Urinary bladder (tissue), 4 donors: Measurements from ENCODE around the gene C2CD3. TPM values are rescaled to one million over a fixed set of nuclear protein-coding genes. Genes with fewer than 3 reads are reported as not detected.

ENCODE experiments used
- DNase-seq: peaks from one replicate; pipeline ENCODE4 v3.0.0-alpha.2; 2015; ENCODE audit errors: extremely low spot score
- H3K27ac ChIP-seq: one replicate; pipeline ENCODE4 v1.5.1; 2013; ENCODE audit warnings: low read depth, mild to moderate bottlenecking, moderate library complexity
- H3K36me3 ChIP-seq: one replicate; pipeline ENCODE4 v1.6.1; 2013; ENCODE audit warnings: mild to moderate bottlenecking, moderate library complexity; ENCODE audit not compliant: insufficient read depth
- H3K4me1 ChIP-seq: one replicate; pipeline ENCODE4 v1.6.1; 2013; ENCODE audit warnings: mild to moderate bottlenecking, moderate library complexity; ENCODE audit not compliant: insufficient read depth
- H3K4me3 ChIP-seq: one replicate; pipeline ENCODE4 v1.5.1; 2013; ENCODE audit warnings: low read depth, low read length
- WGBS: extraction: QIAGEN DNeasy Blood & Tissue Kit; methylation state at CpG from one replicate; pipeline ENCODE4 v1.1.7; 2013; 5-methylcytosine and 5-hydroxymethylcytosine counted together
- polyA plus RNA-seq: library from polyadenylated mRNA; stranded (reverse); fragments of 200-250 nt; gene quantifications from one replicate; pipeline ENCODE4 v1.2.3, GENCODE V29; 2013
- total RNA-seq: library from RNA; depleted of rRNA; stranded (reverse); fragments of >200 nt; gene quantifications from one replicate; pipeline ENCODE4 v1.2.3, GENCODE V29; 2014
- donor health status: healthy with polysubstance abuse.
- donor health status: healthy.

Gene C2CD3
- total and polyA plus RNA-seq, 2 donors = 9.8 to 19.5 TPM

GRCh38 chr11:74010306-74011300, 160.2 kb downstream of the C2CD3 start:
- WGBS = 87% methylated on average over 9 of the region's 9 CpGs
- H3K4me3 ChIP-seq = no peak overlapping the region
- no peak overlapping the region for H3K27ac ChIP-seq
- peaks cover 2% of the 10 kb centered on the region for H3K36me3 ChIP-seq
- no peaks in the 10 kb centered on the region for H3K4me1 ChIP-seq
- DNase-seq = no peak

- DNase-seq = no peak
- H3K4me1 ChIP-seq = no peaks in the 10 kb centered on the region
Measured at GRCh38 chr11:74009675-74010305, 161.0 kb downstream of the C2CD3 start.

GRCh38 chr11:74009230-74009547, 161.6 kb downstream of the C2CD3 start:
- H3K36me3 ChIP-seq = peaks cover 2% of the 10 kb centered on the region
- H3K27ac ChIP-seq = no peak overlapping the region
- no peaks in the 10 kb centered on the region for H3K4me1 ChIP-seq
- 93% methylated on average over 3 of the region's 3 CpGs for WGBS
- DNase-seq = no peak
- no peak overlapping the region for H3K4me3 ChIP-seq

More at GRCh38 chr11:74009675-74010305, 161.0 kb downstream of the C2CD3 start:
- WGBS = 88% methylated on average over 5 of the region's 5 CpGs
- Histone ChIP-seq H3K27ac (no peak overlapping the region), H3K36me3 (peaks cover 2% of the 10 kb centered on the region), H3K4me3 (no peak overlapping the region)

- 69% methylated on average over 9 of the region's 9 CpGs for WGBS
- peaks cover 2% of the 10 kb centered on the region for H3K36me3 ChIP-seq
- H3K4me3 ChIP-seq = no peak within 1 kb of the TSS
- H3K27ac ChIP-seq = no peak within 1 kb of the TSS
- no peaks in the 10 kb centered on the region for H3K4me1 ChIP-seq
- DNase-seq = no peak
Measured at GRCh38 chr11:74008373-74009229, 162.2 kb downstream of the C2CD3 start, which contains the start of gene UCP3. Gene UCP3 (minus strand): TSS chr11:74009085. CDS start chr11:74007042, 2,043 bp downstream.

- no peak overlapping the region for H3K4me3 ChIP-seq
- H3K27ac ChIP-seq = no peak overlapping the region
- H3K36me3 ChIP-seq = peaks cover 2% of the 10 kb centered on the region
- WGBS = 69% methylated on average over 6 of the region's 6 CpGs
- DNase-seq = no peak
- H3K4me1 ChIP-seq = no peaks in the 10 kb centered on the region
Measured at GRCh38 chr11:74007691-74008372, 163.0 kb downstream of the C2CD3 start.

GRCh38 chr11:74006743-74007304, 164.0 kb downstream of the C2CD3 start:
- H3K4me3 ChIP-seq = no peak overlapping the region
- DNase-seq = no peak
- no peak overlapping the region for H3K27ac ChIP-seq
- no peaks in the 10 kb centered on the region for H3K4me1 ChIP-seq
- no peaks in the 10 kb centered on the region for H3K36me3 ChIP-seq
- 86% methylated on average over 7 of the region's 7 CpGs for WGBS

- Histone ChIP-seq H3K4me3 (no peak overlapping the region), H3K27ac (no peak overlapping the region), H3K4me1 (no peaks in the 10 kb centered on the region), H3K36me3 (no peaks in the 10 kb centered on the region)
- no peak for DNase-seq
- WGBS = 95% methylated on average over 29 of the region's 29 CpGs
Measured at GRCh38 chr11:74005721-74006517, 164.9 kb downstream of the C2CD3 start.

- Histone ChIP-seq H3K27ac (no peak overlapping the region), H3K4me1 (no peaks in the 10 kb centered on the region), H3K36me3 (no peaks in the 10 kb centered on the region), H3K4me3 (no peak overlapping the region)
- WGBS = 75% methylated on average over 11 of the region's 11 CpGs
- no peak for DNase-seq
Measured at GRCh38 chr11:74004759-74005615, 165.8 kb downstream of the C2CD3 start.

GRCh38 chr11:74004046-74004695, 166.6 kb downstream of the C2CD3 start:
- 83% methylated on average over 6 of the region's 6 CpGs for WGBS
- H3K36me3 ChIP-seq = no peaks in the 10 kb centered on the region
- H3K4me1 ChIP-seq = no peaks in the 10 kb centered on the region
- DNase-seq = no peak
- H3K4me3 ChIP-seq = no peak overlapping the region
- H3K27ac ChIP-seq = no peak overlapping the region

- Histone ChIP-seq H3K27ac (no peak overlapping the region), H3K4me1 (no peaks in the 10 kb centered on the region), H3K4me3 (no peak overlapping the region), H3K36me3 (no peaks in the 10 kb centered on the region)
- 92% methylated on average over 4 of the region's 4 CpGs for WGBS
- DNase-seq = no peak
Measured at GRCh38 chr11:74002832-74003231, 168.0 kb downstream of the C2CD3 start.

GRCh38 chr11:74001822-74002286, 168.9 kb downstream of the C2CD3 start:
- Histone ChIP-seq H3K4me3 (no peak overlapping the region), H3K4me1 (no peaks in the 10 kb centered on the region), H3K27ac (no peak overlapping the region), H3K36me3 (no peaks in the 10 kb centered on the region)
- WGBS = 77% methylated on average over 7 of the region's 7 CpGs
- no peak for DNase-seq
